ENCODE results near the gene SKAP1.
A peak's percentile ranks its signal among the peaks of the same experiment; 100 is the strongest.

SKAP1 gene

GRCh38 chr17:48100591-48101011 lies 329.4 kb downstream of the SKAP1 start:
- Histone ChIP-seq H3K36me3 (peaks cover 7 to 20% (median 15%) of the 10 kb centered on the region in 11 experiments; a peak in 18 of 22 replicates), H3K4me3 (peak overlapping the region; percentile 73 to 92 (median 80)), H4K20me1 (peaks cover 29 to 54% (median 51%) of the 10 kb centered on the region in 11 experiments; a peak in 20 of 22 replicates), H3K9ac (peak overlapping the region; percentile 75 to 91 (median 82)), H3K4me1 (peaks cover 53 to 78% (median 63%) of the 10 kb centered on the region in 10 experiments), H3K27ac (peak overlapping the region; percentile 57 to 89 (median 84); a peak in 20 of 22 replicates), H3K9me3 (replicated peaks in 1 of 11) (peaks cover 3 to 22% (median 10%) of the 10 kb centered on the region in 11 experiments; a peak in 16 of 22 replicates), H3K27me3 (no peaks in the 10 kb centered on the region), H3K4me2 (peak overlapping the region; percentile 83 to 95 (median 91))
- TF ChIP-seq Cebpa-rat (IDR thresholded peaks at IDR 0.05): no peak

- H3K36me3 ChIP-seq: peaks cover 11 to 25% (median 19%) of the 10 kb centered on the region in 11 experiments; a peak in 19 of 22 replicates
- peak overlapping the region in 9 of 11 experiments; percentile 64 to 89 (median 84); a peak in 15 of 22 replicates for H3K27ac ChIP-seq
- peak overlapping the region; percentile 73 to 92 (median 80) for H3K4me3 ChIP-seq
- H4K20me1 ChIP-seq: peaks cover 31 to 58% (median 55%) of the 10 kb centered on the region in 11 experiments; a peak in 20 of 22 replicates
- H3K27me3 ChIP-seq: no peaks in the 10 kb centered on the region
- H3K9ac ChIP-seq: peak overlapping the region; percentile 75 to 91 (median 82)
- TF ChIP-seq Cebpa-rat (IDR thresholded peaks at IDR 0.05): no peak
- H3K9me3 ChIP-seq (replicated peaks in 1 of 11): peaks cover 3 to 22% (median 10%) of the 10 kb centered on the region in 11 experiments; a peak in 16 of 22 replicates
- peak overlapping the region; percentile 83 to 95 (median 91) for H3K4me2 ChIP-seq
- peaks cover 53 to 78% (median 63%) of the 10 kb centered on the region in 10 experiments for H3K4me1 ChIP-seq
These were observed 329.9 kb downstream of the SKAP1 start for GRCh38 chr17:48100160-48100559.

- H3K27ac ChIP-seq: no peak overlapping the region
- H4K20me1 ChIP-seq: peaks cover 55 to 100% (median 99%) of the 10 kb centered on the region in 11 experiments; a peak in 20 of 22 replicates
- H3K4me1 ChIP-seq: peaks cover 30 to 51% (median 35%) of the 10 kb centered on the region in 10 experiments
- H3K9me3 ChIP-seq (replicated peaks in 1 of 11): no peaks in the 10 kb centered on the region
- H3K4me2 ChIP-seq: peak overlapping the region in 2 of 11 experiments; percentile 14 to 34; a peak in 3 of 22 replicates
- peaks cover 41 to 68% (median 52%) of the 10 kb centered on the region in 11 experiments for H3K36me3 ChIP-seq
- no peak overlapping the region for H3K4me3 ChIP-seq
- no peak overlapping the region for H3K9ac ChIP-seq
- no peaks in the 10 kb centered on the region for H3K27me3 ChIP-seq
- no peak for TF ChIP-seq Cebpa-rat (IDR thresholded peaks at IDR 0.05)
These were observed 334.4 kb downstream of the SKAP1 start for GRCh38 chr17:48095611-48096010.

GRCh38 chr17:48093341-48094045 lies 336.5 kb downstream of the SKAP1 start:
- no peak for TF ChIP-seq Cebpa-rat (IDR thresholded peaks at IDR 0.05)
- Histone ChIP-seq H3K9me3 (replicated peaks in 1 of 11) (no peaks in the 10 kb centered on the region), H3K36me3 (peaks cover 48 to 88% (median 55%) of the 10 kb centered on the region in 11 experiments), H3K27me3 (no peaks in the 10 kb centered on the region), H3K4me3 (no peak overlapping the region), H3K4me2 (no peak overlapping the region), H4K20me1 (peaks cover 56 to 100% (median 97%) of the 10 kb centered on the region in 11 experiments; a peak in 20 of 22 replicates), H3K9ac (no peak overlapping the region), H3K4me1 (peaks cover 12 to 31% (median 18%) of the 10 kb centered on the region in 10 experiments; a peak in 19 of 20 replicates), H3K27ac (no peak overlapping the region)

GRCh38 chr17:48084932-48085331 lies 345.1 kb downstream of the SKAP1 start:
- Histone ChIP-seq H3K36me3 (peaks cover 5 to 25% (median 17%) of the 10 kb centered on the region in 11 experiments; a peak in 14 of 22 replicates), H3K27me3 (no peaks in the 10 kb centered on the region), H3K9me3 (replicated peaks in 1 of 11) (no peaks in the 10 kb centered on the region), H4K20me1 (peaks cover 66 to 100% (median 93%) of the 10 kb centered on the region in 11 experiments; a peak in 21 of 22 replicates), H3K4me2 (no peak overlapping the region), H3K4me1 (peaks cover 0 to 13% (median 12%) of the 10 kb centered on the region in 10 experiments; a peak in 15 of 20 replicates), H3K4me3 (no peak overlapping the region), H3K9ac (peak overlapping the region in 1 of 11 experiments; percentile 31; a peak in 1 of 22 replicates), H3K27ac (no peak overlapping the region)
- no peak for TF ChIP-seq Cebpa-rat (IDR thresholded peaks at IDR 0.05)

All from BLaER1 treated with 17β-estradiol and CSF1 and Interleukin-3, amounts not matched to agents 10 nM and 100 nM (cell line).